ENCODE results near the gene SERPINC1. TPM values are rescaled to one million over a fixed set of nuclear protein-coding genes. Genes with fewer than 3 reads are reported as not detected.

Gene SERPINC1
- total and polyA plus RNA-seq, 9 of the 15 experiments (the other 6 are each of a cell fraction or from before 2014, with no cell fraction given) = 0.07 to 1.2 (median 0.50) TPM

DNA sequence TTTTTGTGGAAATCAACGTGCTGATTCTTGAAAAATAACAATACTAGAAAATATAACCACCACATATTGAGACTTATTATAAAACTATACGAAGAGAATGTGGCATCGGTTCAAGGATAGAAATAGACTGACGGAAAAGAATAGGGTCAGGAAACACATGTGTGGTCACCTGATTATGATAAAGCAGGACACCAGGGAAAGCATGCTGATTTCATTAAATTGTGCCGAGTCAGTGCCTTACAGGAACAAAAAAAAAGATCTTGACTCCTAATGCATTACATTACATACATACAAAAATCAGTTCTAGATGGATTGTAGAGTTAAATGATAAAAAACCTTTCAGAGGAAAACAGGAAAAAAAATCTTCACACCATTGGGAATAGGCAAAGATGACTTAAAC lies 43.5 kb upstream of the SERPINC1 start (continued):
- TF ChIP-seq, protein P1, sequence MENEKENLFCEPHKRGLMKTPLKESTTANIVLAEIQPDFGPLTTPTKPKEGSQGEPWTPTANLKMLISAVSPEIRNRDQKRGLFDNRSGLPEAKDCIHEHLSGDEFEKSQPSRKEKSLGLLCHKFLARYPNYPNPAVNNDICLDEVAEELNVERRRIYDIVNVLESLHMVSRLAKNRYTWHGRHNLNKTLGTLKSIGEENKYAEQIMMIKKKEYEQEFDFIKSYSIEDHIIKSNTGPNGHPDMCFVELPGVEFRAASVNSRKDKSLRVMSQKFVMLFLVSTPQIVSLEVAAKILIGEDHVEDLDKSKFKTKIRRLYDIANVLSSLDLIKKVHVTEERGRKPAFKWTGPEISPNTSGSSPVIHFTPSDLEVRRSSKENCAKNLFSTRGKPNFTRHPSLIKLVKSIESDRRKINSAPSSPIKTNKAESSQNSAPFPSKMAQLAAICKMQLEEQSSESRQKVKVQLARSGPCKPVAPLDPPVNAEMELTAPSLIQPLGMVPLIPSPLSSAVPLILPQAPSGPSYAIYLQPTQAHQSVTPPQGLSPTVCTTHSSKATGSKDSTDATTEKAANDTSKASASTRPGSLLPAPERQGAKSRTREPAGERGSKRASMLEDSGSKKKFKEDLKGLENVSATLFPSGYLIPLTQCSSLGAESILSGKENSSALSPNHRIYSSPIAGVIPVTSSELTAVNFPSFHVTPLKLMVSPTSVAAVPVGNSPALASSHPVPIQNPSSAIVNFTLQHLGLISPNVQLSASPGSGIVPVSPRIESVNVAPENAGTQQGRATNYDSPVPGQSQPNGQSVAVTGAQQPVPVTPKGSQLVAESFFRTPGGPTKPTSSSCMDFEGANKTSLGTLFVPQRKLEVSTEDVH (IDR thresholded peaks at IDR 0.05; ENCODE audit: low read depth, partially characterized antibody) = no peak
- TF ChIP-seq ATF7 (IDR thresholded peaks at IDR 0.05) = no peak
- TF ChIP-seq SAFB (IDR thresholded peaks at IDR 0.05; ENCODE audit: borderline replicate concordance, low read depth, low read length) = no peak
- TF ChIP-seq, protein P2, sequence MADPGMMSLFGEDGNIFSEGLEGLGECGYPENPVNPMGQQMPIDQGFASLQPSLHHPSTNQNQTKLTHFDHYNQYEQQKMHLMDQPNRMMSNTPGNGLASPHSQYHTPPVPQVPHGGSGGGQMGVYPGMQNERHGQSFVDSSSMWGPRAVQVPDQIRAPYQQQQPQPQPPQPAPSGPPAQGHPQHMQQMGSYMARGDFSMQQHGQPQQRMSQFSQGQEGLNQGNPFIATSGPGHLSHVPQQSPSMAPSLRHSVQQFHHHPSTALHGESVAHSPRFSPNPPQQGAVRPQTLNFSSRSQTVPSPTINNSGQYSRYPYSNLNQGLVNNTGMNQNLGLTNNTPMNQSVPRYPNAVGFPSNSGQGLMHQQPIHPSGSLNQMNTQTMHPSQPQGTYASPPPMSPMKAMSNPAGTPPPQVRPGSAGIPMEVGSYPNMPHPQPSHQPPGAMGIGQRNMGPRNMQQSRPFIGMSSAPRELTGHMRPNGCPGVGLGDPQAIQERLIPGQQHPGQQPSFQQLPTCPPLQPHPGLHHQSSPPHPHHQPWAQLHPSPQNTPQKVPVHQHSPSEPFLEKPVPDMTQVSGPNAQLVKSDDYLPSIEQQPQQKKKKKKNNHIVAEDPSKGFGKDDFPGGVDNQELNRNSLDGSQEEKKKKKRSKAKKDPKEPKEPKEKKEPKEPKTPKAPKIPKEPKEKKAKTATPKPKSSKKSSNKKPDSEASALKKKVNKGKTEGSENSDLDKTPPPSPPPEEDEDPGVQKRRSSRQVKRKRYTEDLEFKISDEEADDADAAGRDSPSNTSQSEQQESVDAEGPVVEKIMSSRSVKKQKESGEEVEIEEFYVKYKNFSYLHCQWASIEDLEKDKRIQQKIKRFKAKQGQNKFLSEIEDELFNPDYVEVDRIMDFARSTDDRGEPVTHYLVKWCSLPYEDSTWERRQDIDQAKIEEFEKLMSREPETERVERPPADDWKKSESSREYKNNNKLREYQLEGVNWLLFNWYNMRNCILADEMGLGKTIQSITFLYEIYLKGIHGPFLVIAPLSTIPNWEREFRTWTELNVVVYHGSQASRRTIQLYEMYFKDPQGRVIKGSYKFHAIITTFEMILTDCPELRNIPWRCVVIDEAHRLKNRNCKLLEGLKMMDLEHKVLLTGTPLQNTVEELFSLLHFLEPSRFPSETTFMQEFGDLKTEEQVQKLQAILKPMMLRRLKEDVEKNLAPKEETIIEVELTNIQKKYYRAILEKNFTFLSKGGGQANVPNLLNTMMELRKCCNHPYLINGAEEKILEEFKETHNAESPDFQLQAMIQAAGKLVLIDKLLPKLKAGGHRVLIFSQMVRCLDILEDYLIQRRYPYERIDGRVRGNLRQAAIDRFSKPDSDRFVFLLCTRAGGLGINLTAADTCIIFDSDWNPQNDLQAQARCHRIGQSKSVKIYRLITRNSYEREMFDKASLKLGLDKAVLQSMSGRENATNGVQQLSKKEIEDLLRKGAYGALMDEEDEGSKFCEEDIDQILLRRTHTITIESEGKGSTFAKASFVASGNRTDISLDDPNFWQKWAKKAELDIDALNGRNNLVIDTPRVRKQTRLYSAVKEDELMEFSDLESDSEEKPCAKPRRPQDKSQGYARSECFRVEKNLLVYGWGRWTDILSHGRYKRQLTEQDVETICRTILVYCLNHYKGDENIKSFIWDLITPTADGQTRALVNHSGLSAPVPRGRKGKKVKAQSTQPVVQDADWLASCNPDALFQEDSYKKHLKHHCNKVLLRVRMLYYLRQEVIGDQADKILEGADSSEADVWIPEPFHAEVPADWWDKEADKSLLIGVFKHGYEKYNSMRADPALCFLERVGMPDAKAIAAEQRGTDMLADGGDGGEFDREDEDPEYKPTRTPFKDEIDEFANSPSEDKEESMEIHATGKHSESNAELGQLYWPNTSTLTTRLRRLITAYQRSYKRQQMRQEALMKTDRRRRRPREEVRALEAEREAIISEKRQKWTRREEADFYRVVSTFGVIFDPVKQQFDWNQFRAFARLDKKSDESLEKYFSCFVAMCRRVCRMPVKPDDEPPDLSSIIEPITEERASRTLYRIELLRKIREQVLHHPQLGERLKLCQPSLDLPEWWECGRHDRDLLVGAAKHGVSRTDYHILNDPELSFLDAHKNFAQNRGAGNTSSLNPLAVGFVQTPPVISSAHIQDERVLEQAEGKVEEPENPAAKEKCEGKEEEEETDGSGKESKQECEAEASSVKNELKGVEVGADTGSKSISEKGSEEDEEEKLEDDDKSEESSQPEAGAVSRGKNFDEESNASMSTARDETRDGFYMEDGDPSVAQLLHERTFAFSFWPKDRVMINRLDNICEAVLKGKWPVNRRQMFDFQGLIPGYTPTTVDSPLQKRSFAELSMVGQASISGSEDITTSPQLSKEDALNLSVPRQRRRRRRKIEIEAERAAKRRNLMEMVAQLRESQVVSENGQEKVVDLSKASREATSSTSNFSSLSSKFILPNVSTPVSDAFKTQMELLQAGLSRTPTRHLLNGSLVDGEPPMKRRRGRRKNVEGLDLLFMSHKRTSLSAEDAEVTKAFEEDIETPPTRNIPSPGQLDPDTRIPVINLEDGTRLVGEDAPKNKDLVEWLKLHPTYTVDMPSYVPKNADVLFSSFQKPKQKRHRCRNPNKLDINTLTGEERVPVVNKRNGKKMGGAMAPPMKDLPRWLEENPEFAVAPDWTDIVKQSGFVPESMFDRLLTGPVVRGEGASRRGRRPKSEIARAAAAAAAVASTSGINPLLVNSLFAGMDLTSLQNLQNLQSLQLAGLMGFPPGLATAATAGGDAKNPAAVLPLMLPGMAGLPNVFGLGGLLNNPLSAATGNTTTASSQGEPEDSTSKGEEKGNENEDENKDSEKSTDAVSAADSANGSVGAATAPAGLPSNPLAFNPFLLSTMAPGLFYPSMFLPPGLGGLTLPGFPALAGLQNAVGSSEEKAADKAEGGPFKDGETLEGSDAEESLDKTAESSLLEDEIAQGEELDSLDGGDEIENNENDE (IDR thresholded peaks at IDR 0.05; ENCODE audit: low read depth, low read length) = no peak
- TF ChIP-seq, protein P3, sequence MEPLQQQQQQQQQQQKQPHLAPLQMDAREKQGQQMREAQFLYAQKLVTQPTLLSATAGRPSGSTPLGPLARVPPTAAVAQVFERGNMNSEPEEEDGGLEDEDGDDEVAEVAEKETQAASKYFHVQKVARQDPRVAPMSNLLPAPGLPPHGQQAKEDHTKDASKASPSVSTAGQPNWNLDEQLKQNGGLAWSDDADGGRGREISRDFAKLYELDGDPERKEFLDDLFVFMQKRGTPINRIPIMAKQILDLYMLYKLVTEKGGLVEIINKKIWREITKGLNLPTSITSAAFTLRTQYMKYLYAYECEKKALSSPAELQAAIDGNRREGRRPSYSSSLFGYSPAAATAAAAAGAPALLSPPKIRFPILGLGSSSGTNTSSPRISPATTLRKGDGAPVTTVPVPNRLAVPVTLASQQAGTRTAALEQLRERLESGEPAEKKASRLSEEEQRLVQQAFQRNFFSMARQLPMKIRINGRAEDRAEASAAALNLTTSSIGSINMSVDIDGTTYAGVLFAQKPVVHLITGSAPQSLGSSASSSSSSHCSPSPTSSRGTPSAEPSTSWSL (CRISPR knock-in tag; IDR thresholded peaks at IDR 0.05; ENCODE audit: borderline replicate concordance) = no peak
- TF ChIP-seq, protein P4, sequence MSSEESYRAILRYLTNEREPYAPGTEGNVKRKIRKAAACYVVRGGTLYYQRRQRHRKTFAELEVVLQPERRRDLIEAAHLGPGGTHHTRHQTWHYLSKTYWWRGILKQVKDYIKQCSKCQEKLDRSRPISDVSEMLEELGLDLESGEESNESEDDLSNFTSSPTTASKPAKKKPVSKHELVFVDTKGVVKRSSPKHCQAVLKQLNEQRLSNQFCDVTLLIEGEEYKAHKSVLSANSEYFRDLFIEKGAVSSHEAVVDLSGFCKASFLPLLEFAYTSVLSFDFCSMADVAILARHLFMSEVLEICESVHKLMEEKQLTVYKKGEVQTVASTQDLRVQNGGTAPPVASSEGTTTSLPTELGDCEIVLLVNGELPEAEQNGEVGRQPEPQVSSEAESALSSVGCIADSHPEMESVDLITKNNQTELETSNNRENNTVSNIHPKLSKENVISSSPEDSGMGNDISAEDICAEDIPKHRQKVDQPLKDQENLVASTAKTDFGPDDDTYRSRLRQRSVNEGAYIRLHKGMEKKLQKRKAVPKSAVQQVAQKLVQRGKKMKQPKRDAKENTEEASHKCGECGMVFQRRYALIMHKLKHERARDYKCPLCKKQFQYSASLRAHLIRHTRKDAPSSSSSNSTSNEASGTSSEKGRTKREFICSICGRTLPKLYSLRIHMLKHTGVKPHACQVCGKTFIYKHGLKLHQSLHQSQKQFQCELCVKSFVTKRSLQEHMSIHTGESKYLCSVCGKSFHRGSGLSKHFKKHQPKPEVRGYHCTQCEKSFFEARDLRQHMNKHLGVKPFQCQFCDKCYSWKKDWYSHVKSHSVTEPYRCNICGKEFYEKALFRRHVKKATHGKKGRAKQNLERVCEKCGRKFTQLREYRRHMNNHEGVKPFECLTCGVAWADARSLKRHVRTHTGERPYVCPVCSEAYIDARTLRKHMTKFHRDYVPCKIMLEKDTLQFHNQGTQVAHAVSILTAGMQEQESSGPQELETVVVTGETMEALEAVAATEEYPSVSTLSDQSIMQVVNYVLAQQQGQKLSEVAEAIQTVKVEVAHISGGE (CRISPR knock-in tag; IDR thresholded peaks at IDR 0.05) = no peak
- no peak for TF ChIP-seq ZNF197 (CRISPR knock-in tag; IDR thresholded peaks at IDR 0.05; ENCODE audit: low read depth)

All from K562 (cell line).